ENCODE results near the gene TTLL11.

DNA sequence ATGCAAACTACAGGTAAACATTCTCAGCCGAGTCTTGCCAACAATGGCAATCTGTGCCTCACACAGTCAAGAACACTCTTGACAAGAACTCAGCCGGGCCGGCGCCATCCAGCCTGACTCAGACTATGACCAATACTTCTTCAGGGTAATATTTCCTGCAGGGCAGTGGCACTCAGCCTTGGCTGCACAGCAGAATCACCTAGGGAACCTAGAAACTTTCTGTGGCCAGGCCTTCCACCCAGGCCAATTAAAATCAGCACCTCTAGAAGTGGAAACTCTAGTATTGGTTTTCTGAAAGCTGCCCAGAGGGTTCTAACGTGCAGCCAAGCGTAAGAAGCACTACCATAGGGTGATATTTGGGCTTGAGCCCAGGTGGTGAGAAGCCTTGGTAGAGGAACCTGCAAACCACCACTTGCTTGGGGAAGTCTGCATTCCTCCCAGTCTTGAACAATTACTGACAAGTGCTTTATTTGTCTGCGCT, 120.6 kb downstream of the TTLL11 start:
- TF ChIP-seq, protein P1, sequence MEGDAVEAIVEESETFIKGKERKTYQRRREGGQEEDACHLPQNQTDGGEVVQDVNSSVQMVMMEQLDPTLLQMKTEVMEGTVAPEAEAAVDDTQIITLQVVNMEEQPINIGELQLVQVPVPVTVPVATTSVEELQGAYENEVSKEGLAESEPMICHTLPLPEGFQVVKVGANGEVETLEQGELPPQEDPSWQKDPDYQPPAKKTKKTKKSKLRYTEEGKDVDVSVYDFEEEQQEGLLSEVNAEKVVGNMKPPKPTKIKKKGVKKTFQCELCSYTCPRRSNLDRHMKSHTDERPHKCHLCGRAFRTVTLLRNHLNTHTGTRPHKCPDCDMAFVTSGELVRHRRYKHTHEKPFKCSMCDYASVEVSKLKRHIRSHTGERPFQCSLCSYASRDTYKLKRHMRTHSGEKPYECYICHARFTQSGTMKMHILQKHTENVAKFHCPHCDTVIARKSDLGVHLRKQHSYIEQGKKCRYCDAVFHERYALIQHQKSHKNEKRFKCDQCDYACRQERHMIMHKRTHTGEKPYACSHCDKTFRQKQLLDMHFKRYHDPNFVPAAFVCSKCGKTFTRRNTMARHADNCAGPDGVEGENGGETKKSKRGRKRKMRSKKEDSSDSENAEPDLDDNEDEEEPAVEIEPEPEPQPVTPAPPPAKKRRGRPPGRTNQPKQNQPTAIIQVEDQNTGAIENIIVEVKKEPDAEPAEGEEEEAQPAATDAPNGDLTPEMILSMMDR (IDR thresholded peaks at IDR 0.05) = no peak
- no peak for TF ChIP-seq ZFX (IDR thresholded peaks at IDR 0.05; ENCODE audit: borderline replicate concordance)

All from 22Rv1 (cell line).